Esophagus mucosa (tissue), 1 donor: ENCODE results near the gene NCAPD2. TPM values are rescaled to one million over a fixed set of nuclear protein-coding genes. Genes with fewer than 3 reads are reported as not detected.
A peak's percentile ranks its signal among the peaks of the same experiment; 100 is the strongest.
"Not testable (repeated sequence)": the region's sequence is repeated elsewhere in the genome, so short reads cannot be mapped to it uniquely, and the experiment has no call there.

Experiments used
- ATAC-seq: fragments of 200-7000 bp; cut with Tn5 transposase; one replicate; pipeline ENCODE4 v1.9.1; 2020
- total RNA-seq: library from RNA; stranded (reverse); gene quantifications from one replicate; pipeline ENCODE4 v1.2.4, GENCODE V29; 2023
- donor health status: DM: yes; HTN: yes; CAD: no.

The NCAPD2 gene
- total RNA-seq, 1 donor from 2014 or later, result 37.4 TPM

DNA sequence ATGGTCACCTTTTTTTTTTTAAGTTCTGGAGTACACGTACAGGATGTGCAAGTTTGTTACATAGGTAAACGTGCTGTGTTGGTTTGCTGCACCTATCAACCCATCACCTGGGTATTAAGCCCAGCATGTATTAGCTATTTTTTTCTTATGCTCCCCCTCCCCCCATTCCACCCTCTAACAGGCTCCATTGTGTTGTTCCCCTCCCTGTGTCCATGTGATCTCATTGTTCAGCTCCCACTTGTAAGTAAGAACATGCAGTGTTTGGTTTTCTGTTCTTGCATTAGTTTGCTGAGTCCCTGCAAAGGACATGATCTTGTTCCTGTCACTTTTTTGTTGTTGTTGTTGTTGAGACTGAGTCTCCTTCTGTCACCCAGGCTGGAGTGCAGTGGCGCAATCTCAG lies 3.4 kb downstream of the NCAPD2 start:
- not testable (repeated sequence) for ATAC-seq

DNA sequence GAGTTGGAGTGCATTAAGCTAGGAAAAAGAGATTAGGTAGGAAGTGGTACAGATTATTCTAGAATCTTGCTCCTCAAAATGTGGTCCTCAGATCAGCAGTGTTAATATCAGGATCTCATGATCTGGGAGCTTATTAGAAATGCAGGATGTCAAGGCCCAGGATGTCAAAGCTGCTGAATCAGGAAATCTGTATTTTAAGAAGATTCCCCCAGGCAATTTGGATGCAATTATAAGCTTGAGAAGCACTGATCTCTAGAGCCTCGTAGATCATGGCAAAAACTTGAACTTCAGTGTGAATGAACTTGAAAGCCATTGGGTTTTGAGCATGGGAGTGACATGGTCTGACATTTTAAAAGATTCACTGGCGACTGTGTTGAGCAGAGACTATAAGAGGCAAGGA lies 6.6 kb downstream of the NCAPD2 start:
- no peak for ATAC-seq

DNA sequence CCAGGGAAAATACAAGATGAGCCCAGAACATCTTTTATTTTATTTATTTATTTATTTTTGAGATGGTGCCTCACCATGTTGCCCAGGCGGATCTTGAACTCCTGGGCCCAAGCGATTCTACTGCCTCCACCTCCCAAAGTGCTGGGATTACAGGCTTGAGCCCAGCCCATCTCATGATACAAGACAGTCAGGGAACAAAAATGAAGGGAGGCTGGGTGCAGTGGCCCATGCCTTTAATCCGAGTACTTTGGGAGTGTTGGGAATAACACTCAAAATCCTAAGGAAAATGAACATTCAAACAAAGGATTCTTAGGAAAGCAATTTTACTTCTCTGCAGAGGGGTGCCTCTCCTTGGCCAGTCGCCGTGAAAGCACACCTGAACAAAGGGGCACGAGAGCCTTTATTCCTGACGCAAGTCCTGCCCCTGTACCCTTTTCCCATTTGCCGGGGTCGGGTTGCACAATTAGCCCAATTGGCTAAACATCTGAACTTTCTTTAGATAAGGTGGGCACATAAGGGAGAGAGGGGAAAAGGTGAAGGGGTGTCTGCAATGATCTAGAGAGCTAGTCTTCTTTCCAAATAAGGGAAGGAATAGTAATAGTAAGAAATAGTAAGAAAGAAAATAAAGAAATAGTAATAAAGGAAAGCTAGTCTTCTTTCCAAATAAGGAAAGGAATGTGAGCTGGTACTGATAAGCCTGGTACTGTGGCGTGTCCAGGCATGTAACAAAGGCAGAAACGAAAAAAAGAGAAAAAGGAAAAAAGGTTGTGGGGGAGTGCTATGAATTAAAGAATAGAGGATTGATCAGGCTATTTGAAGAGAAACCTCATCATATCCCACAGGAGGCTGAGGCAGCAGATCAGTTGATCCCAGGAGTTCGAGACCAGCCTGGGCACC lies 13.4 kb downstream of the NCAPD2 start:
- no peak for ATAC-seq

DNA sequence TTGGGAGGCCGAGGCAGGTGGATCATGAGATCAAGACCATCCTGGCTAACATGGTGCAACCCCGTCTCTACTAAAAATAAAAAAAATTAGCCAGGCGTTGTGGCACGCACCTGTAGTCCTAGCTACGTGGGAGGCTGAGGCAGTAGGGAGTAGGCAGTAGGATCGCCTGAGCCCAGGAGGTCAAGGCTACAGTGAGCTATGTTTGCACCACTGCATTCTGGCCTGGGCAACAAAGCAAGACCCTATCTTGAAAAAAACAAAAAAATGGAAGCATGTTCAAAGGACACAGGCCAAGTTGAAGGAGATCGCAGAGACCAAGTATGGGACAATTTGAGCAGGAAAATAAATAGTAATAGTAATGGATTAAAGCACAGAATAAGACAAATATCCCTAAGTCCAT lies 14.2 kb downstream of the NCAPD2 start:
- ATAC-seq, result no peak

DNA sequence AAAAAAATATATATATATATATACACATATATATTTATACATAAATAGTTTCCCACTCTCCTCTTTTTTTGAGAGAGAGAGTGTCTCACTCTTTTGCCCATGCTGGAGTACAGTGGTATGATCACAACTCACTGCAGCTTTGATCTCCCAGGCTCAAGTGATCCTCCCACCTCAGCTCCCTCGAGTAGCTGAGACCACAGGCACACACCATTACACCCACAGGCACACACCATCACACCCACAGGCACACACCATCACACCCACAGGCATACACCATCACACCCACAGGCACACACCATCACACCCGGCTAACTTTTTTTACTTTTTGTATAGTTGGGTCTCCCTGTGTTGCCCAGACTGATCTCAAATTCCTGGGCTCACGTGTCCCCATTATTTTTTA lies 26.3 kb downstream of the NCAPD2 start:
- no peak for ATAC-seq

DNA sequence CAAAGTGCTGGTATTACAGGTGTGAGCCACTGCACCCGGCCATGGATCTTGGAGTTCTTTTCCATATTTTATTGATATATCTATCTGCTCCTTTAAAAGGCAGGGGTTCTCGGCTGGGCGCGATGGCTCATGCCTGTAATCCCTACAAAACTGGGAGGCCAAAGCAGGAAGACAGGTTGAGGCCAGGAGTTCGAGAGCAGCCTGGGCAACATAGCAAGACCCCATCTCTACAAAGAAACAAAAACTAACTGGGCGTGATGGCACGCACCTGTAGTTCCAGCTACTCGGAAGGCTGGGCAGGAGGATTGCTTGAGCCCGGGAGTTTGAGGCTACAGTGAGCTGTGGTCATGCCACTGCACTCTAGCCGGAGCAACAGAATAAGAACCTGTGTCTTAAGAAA lies 28.3 kb downstream of the NCAPD2 start:
- ATAC-seq, result no peak

DNA sequence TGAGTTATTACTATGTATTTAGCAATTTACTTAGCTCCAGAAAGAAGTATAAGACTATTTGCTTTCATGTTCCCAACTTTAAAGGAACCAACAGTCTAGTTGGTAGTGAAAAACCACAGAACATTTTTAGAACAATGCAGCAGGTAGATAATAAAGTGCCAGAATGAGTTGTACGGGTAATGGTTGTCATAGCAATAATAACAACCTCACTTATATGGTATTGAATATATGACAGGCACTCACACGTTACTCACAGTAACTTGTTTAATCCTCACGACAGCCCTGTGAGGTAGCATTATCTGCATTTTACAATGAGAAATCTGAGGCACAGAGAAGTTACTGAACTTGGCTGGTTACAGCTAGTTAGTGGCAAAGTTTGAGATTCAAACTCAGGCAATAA lies 29.8 kb downstream of the NCAPD2 start:
- no peak for ATAC-seq

DNA sequence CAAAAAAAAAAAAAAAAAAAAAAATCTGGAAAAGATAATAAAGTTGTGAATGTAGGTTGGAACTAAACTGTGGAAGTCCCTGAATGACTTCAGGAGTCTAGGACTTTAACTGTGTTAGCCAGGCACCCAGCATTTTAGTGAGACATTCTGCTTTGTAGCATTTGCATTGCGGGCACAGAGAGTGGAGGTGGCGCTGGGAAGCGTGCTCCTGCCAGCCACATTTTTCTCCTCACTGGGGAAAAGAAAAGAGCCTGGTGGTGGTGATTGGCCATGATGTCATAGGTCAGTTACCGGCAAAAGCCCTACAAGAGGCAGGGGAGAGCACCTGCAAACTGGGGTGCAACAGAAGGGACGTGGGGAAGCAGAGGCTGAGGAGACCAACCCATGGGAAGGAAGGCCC lies 30.7 kb downstream of the NCAPD2 start:
- ATAC-seq, result no peak

DNA sequence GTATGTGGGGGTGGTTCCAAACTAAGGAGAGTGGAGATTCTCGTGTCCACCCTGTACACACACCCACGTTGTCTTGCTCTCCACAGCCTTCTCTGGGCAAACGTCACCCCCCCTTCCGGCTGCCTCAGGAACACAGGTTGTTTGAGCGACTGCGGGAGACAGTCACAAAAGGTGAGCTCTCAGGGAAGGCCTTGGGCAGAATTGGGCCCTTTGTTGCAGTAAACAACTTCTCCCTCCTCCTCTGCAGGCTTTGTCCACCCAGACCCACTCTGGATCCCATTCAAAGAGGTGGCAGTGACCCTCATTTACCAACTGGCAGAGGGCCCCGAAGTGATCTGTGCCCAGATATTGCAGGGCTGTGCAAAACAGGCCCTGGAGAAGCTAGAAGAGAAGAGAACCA lies 32.3 kb downstream of the NCAPD2 start:
- ATAC-seq, result no peak

DNA sequence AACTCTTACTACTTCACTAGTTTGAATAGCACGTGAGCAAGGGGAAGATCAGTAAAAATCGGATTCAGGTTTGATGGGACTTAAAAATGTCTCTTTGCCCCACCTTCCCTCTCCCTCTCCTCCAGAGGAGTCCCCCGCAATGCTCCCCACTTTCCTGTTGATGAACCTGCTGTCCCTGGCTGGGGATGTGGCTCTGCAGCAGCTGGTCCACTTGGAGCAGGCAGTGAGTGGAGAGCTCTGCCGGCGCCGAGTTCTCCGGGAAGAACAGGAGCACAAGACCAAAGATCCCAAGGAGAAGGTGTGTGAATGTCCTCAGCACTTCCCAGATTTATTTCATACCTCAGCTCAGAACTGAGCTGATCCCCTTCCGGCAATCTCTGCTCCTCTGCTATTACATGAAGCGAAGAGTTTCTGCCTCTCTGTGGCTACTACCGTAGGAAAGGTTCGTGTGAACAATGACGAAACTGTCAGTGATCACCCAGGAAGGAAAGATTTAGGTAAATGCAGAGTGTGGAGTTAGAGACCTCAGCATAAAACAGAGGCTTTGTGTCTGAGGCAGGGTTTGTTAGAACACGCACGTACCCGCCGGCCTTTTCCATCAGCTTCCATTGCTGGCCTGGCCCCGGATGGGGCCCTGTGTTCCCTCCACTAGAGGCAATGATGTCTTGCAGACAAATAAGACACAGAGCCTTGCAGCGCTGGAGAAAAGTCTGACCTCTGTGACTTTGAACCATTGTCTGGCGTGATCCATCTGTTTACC lies 33.0 kb downstream of the NCAPD2 start:
- peak; percentile 74 for ATAC-seq

DNA sequence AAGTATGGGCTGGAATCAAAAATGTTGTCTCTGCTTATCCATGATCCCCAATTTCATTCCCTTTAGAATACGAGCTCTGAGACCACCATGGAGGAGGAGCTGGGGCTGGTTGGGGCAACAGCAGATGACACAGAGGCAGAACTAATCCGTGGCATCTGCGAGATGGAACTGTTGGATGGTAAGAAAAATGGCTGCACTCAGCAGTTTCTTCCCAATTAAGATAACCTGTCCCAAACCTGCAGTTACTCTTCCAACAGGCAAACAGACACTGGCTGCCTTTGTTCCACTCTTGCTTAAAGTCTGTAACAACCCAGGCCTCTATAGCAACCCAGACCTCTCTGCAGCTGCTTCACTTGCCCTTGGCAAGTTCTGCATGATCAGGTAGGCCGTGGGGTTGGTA lies 33.8 kb downstream of the NCAPD2 start:
- ATAC-seq, result no peak

DNA sequence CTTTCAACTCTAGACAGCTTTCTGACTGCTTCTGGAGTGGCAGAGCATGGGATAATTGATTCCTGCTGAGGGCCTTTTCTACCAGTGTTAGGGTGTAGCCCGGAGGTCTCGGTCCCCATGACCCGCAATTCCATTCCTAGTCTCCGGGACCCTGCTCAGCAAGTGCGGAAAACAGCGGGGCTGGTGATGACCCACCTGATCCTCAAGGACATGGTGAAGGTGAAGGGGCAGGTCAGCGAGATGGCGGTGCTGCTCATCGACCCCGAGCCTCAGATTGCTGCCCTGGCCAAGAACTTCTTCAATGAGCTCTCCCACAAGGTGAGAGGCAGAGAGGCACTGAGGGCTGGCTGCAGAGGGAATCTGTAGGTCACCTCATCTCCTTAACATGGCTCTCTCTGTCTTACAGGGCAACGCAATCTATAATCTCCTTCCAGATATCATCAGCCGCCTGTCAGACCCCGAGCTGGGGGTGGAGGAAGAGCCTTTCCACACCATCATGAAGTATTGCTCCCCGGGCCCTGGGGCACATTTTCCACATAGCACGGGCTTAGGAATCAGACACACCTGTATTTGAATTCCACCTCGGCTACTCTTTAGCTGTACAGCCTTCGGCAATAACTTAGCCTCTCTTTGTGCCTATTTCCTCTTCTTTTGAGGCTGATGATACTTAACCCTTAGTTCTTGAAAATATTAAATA lies 34.8 kb downstream of the NCAPD2 start:
- ATAC-seq, result no peak

DNA sequence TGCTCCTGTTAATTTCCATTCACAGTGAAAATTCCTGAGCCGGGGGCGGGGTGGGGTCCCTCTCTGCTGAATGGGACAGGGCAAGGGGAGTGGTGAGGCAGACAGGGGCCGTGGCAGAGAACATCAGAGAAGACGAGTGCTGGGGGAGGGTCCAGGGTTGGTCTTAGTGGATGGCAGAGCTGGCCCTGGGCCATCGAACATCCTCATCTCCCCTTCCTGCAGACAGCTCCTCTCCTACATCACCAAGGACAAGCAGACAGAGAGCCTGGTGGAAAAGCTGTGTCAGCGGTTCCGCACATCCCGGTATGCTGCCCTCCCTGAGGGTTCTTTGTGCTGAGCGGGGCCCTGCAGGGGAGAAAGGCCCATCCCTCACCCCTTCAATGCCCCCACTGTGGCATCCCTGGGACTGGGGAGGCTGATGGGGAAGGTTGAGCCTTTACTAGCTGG lies 35.4 kb downstream of the NCAPD2 start:
- ATAC-seq, result no peak

DNA sequence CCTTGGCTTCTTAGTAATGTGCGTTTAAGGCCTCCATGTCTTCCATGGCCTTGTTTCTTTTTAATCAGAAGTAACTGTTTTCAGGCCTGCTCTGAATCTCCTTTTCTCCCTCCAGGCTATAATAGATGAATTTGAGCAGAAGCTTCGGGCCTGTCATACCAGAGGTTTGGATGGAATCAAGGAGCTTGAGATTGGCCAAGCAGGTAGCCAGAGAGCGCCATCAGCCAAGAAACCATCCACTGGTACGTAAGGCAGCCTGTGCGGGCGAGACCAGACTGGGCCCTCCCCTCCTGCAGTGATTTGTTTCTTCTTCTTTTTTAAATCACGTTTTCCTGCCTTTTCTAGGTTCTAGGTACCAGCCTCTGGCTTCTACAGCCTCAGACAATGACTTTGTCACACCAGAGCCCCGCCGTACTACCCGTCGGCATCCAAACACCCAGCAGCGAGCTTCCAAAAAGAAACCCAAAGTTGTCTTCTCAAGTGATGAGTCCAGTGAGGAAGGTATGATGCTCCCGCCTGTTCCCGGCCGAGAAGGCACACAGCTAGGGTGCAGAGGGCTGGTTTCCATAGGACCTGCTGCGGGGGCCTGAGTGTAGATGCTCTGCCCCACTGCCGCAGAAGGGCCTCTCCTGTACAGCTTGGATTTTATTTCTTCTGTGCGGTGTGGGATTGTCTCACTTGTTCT lies 36.8 kb downstream of the NCAPD2 start:
- ATAC-seq, result no peak

DNA sequence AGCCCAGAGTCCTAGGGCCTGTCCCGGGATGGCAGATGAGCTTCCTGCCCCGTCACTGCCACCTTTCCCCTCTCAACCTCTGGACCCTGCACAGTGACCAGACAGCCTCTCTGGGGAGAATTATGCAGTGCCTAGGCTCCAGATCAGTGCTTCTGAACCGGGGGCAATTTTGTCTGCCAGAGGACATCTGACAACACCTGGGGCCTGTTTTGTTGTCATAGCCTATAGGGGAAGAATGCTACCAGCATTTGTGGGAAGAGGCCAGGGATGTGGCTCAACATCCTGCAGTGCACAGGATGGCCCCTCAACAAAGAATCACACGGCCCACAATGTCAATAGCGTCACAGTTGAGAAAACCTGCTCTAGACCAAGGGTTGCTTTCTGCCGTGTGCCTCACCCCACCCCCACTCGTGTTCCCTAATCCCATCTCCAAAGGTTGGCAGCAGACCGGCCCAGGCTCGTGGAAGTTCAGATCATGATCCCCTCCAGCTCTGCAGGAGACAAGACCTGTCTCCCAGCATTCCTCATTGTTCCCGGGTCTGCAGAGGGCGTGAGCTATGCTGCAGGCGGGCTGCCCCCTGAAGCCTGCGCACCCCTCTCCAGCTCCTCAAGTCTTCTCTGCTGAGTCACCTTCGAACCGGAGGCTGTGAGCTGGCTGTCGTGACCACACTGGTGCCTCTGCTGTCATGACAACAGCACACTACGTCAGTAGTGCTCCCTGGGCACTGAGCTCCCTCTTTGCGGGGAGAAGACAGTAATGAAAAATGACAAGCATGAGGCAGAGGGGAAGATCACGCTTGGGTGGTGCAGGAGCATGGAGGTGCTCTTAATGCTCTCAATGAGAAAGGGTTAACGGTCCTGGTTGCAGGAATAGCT lies 38.4 kb downstream of the NCAPD2 start:
- ATAC-seq, result peak; percentile 26

DNA sequence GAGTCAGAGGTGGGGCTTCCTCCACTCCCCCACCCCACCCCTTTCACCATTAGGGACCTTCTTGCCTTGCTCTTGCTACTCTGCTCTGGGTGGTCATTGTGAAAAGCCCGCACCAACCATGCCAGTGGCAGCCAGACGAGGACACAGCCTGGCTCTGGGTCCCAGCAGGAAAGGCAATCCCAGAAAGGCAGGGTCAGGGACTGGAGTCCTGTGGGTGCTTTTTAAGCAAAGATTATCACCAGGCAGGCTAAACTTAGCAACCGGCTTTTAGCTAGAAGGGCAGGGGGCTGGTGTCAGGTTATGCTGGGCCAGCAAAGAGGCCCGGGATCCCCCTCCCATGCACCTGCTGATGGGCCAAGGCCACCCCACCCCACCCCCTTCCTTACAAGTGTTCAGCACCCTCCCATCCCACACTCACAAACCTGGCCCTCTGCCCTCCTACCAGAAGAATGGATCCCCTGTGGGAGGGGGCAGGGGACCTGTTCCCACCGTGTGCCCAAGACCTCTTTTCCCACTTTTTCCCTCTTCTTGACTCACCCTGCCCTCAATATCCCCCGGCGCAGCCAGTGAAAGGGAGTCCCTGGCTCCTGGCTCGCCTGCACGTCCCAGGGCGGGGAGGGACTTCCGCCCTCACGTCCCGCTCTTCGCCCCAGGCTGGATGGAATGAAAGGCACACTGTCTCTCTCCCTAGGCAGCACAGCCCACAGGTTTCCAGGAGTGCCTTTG lies 39.2 kb downstream of the NCAPD2 start:
- peak; percentile 48 for ATAC-seq

DNA sequence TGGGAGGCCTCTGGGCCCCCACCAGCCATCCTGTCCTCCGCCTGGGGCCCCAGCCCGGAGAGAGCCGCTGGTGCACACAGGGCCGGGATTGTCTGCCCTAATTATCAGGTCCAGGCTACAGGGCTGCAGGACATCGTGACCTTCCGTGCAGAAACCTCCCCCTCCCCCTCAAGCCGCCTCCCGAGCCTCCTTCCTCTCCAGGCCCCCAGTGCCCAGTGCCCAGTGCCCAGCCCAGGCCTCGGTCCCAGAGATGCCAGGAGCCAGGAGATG lies 39.7 kb downstream of the NCAPD2 start:
- ATAC-seq, result peak; percentile 1

DNA sequence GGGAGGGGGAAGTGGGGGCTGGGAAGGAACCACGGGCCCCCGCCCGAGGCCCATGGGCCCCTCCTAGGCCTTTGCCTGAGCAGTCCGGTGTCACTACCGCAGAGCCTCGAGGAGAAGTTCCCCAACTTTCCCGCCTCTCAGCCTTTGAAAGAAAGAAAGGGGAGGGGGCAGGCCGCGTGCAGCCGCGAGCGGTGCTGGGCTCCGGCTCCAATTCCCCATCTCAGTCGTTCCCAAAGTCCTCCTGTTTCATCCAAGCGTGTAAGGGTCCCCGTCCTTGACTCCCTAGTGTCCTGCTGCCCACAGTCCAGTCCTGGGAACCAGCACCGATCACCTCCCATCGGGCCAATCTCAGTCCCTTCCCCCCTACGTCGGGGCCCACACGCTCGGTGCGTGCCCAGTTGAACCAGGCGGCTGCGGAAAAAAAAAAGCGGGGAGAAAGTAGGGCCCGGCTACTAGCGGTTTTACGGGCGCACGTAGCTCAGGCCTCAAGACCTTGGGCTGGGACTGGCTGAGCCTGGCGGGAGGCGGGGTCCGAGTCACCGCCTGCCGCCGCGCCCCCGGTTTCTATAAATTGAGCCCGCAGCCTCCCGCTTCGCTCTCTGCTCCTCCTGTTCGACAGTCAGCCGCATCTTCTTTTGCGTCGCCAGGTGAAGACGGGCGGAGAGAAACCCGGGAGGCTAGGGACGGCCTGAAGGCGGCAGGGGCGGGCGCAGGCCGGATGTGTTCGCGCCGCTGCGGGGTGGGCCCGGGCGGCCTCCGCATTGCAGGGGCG lies 40.2 kb downstream of the NCAPD2 start, which contains the start of gene GAPDH:
Gene GAPDH (plus strand): TSS at position 595 of the 772 bp plus-strand sequence. CDS start 316 bp downstream, outside the sequence.
- ATAC-seq, result peak; percentile 75

DNA sequence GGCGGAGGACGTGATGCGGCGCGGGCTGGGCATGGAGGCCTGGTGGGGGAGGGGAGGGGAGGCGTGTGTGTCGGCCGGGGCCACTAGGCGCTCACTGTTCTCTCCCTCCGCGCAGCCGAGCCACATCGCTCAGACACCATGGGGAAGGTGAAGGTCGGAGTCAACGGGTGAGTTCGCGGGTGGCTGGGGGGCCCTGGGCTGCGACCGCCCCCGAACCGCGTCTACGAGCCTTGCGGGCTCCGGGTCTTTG lies 40.7 kb downstream of the NCAPD2 start:
- peak; percentile 50 for ATAC-seq

DNA sequence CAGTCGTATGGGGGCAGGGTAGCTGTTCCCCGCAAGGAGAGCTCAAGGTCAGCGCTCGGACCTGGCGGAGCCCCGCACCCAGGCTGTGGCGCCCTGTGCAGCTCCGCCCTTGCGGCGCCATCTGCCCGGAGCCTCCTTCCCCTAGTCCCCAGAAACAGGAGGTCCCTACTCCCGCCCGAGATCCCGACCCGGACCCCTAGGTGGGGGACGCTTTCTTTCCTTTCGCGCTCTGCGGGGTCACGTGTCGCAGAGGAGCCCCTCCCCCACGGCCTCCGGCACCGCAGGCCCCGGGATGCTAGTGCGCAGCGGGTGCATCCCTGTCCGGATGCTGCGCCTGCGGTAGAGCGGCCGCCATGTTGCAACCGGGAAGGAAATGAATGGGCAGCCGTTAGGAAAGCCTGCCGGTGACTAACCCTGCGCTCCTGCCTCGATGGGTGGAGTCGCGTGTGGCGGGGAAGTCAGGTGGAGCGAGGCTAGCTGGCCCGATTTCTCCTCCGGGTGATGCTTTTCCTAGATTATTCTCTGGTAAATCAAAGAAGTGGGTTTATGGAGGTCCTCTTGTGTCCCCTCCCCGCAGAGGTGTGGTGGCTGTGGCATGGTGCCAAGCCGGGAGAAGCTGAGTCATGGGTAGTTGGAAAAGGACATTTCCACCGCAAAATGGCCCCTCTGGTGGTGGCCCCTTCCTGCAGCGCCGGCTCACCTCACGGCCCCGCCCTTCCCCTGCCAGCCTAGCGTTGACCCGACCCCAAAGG lies 41.2 kb downstream of the NCAPD2 start:
- peak; percentile 39 for ATAC-seq
